GM21390 (cell line): ENCODE measurements around the gene RBM19.
"Not testable (repeated sequence)": the region's sequence is repeated elsewhere in the genome, so short reads cannot be mapped to it uniquely, and the experiment has no call there.

Experiments used
- ATAC-seq: cut with Tn5 transposase; IDR thresholded peaks from one replicate; pipeline ENCODE4 v1.9.1; 2021; ENCODE audit not compliant: unreplicated experiment

Gene RBM19

DNA sequence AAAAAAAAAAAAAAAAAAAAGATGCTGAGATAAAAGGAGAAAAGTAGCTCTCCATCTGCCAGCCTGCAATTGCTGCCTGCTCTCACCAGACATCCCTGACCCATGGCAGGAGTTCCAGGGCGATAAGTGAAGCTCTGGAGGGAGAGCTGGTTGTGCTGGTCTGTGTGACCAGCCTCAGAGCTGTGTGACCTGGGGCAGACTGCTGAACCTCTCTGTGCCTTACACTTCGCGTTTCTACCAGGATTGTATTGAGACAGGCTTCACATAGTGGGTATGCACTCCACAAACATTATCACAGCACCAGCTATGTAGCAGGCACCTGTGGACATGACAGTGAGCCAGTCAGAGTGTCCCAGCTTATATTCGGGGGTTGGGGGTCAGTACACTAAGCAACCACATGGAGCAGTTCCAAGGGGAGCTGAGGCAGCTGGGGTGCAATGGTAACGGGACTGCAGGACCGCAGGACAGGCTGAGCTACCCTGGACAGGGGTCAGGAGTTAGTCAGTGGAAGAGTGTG, 57.5 kb downstream of the RBM19 start:
- no peak for ATAC-seq

GRCh38 chr12:113907446-113908180, 58.5 kb downstream of the RBM19 start:
- ATAC-seq = no peak

- ATAC-seq = no peak
These were observed 59.5 kb downstream of the RBM19 start for GRCh38 chr12:113906411-113907200.

- no peak for ATAC-seq
These were observed 60.3 kb downstream of the RBM19 start for GRCh38 chr12:113905829-113906228.

GRCh38 chr12:113903381-113903863, 62.7 kb downstream of the RBM19 start:
- no peak for ATAC-seq

DNA sequence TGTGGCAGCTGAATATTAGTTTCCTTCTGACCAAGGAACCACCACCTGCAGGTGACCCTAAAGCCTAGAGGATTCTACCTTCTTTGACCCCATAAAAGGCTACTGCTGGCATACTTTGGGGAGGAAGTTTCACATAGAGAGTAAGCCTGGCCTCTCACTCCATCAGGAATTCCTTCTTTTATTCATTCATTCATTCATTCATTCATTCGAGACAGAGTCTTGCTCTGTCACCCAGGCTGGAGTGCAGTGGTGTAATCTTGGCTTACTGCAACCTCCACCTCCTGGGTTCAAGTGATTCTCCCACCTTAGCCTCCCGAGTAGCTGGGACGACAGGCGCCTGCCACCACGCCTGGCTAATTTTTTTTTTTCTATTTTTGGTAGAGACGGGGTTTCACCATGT, 64.8 kb downstream of the RBM19 start:
- ATAC-seq = not testable (repeated sequence)

- no peak for ATAC-seq
These were observed 65.4 kb downstream of the RBM19 start for GRCh38 chr12:113900716-113901115.

DNA sequence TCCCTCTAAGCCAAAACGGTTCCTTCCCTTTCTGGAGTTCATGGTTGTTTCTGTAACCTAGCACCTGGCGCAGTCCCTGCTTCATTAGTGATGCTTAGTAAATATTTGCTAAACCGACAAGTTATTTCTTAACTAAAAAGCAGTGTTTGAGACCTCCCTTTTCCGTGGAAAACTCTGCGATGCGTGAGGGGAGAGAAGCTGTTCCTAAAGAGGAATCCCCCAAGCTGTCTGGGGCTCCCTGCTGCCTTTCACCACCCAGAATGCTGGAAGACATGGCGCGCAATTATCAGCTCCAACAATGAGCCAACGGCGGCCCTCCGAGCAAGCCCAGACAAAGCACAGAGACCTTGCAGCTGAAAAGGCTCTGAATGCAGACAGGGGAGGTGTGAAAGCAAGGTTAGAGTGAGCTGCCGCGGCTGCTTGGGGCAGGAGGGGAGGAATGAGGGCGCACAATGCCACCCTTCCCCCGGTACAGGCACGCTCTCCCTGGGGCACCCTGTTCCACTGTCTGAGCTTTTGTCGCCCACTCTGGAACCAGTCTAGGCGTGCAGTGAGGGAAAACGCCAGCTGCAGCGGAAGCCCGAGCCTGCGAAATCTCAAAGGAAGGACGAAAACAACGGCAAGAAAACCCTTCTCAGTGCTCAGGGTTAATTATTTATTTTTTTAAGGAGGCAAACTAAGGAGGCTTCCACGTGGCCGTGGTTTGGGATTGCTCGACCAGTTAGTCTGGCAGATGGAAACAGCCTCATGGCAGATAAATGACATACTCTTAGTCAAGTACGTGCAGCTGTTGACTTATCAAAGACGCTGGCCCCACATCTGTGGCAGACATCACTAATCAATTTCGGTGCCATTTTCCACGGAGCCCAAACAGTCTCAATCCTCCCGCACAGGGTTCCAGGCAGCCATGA, 66.3 kb downstream of the RBM19 start:
- no peak for ATAC-seq

- no peak for ATAC-seq
These were observed 67.0 kb downstream of the RBM19 start for GRCh38 chr12:113899042-113899560.

DNA sequence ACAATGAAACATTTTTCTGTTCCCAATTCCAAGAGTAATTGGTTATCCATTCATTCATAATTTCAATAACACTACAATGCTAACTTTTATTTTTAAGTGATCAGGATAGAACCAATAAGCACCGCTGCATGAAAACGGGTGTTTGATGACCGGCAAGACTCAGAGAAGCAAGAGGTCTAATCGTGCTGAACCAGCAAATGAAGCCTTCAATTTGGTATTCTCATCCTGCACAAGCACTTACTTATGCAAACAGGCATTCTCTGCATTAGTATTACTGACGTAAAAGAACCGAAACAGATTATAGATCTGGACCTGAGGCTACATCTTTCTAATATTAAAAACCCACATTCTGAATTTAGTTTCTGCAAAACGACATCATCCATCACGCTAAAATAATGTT, 67.7 kb downstream of the RBM19 start:
- no peak for ATAC-seq

GRCh38 chr12:113897406-113897805, 68.7 kb downstream of the RBM19 start:
- no peak for ATAC-seq

- ATAC-seq = no peak
These were observed 69.3 kb downstream of the RBM19 start for GRCh38 chr12:113896841-113897240.

GRCh38 chr12:113896194-113896593, 69.9 kb downstream of the RBM19 start:
- no peak for ATAC-seq

DNA sequence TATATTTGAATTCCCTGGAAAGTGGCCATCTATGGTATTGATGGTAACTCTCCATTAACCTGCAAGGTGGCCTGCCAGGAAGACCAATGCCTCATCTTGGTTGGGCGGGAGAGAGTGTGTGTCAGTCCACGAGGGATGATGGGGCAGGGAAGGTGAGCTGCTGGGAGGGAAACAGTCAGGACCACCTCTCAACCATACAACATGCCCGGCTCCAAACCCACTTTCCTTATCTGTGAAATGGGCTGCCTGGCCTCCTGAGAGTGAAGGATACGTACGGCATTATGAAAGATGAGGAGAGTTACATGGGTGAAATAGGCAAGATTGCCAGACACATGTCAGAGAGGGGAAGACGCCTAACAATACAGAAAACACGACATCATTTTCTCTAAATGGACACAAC, 70.9 kb downstream of the RBM19 start:
- ATAC-seq = no peak

- no peak for ATAC-seq
These were observed 71.4 kb downstream of the RBM19 start for GRCh38 chr12:113894697-113895096.

GRCh38 chr12:113893221-113893620, 72.9 kb downstream of the RBM19 start:
- ATAC-seq = no peak

- ATAC-seq = no peak
These were observed 73.6 kb downstream of the RBM19 start for GRCh38 chr12:113892556-113892955.

GRCh38 chr12:113891739-113892520, 74.2 kb downstream of the RBM19 start:
- no peak for ATAC-seq

GRCh38 chr12:113891167-113891692, 74.9 kb downstream of the RBM19 start:
- no peak for ATAC-seq
